HG03139 (cell line): ENCODE results near the gene FBXO41.
A peak's percentile ranks its signal among the peaks of the same experiment; 100 is the strongest.

ENCODE experiments used
- ATAC-seq: cut with Tn5 transposase; IDR thresholded peaks from one replicate; pipeline ENCODE4 v1.9.1; 2021; ENCODE audit not compliant: unreplicated experiment

FBXO41 gene

GRCh38 chr2:73244580-73244979 lies 39.7 kb downstream of the FBXO41 start:
- no peak for ATAC-seq

GRCh38 chr2:73243884-73244570 lies 40.3 kb downstream of the FBXO41 start:
- no peak for ATAC-seq

GRCh38 chr2:73239776-73240175 lies 44.5 kb downstream of the FBXO41 start:
- ATAC-seq, result no peak

GRCh38 chr2:73238976-73239375 lies 45.3 kb downstream of the FBXO41 start:
- no peak for ATAC-seq

GRCh38 chr2:73238149-73238548 lies 46.1 kb downstream of the FBXO41 start:
- ATAC-seq, result no peak

- ATAC-seq, result no peak
Observed at GRCh38 chr2:73237168-73237567, 47.1 kb downstream of the FBXO41 start.

- ATAC-seq, result no peak
Observed at GRCh38 chr2:73235315-73236028, 48.8 kb downstream of the FBXO41 start.

- ATAC-seq, result peak; percentile 57
Observed at GRCh38 chr2:73233932-73234832, 50.1 kb downstream of the FBXO41 start, which contains the start of gene CCT7. TSS of gene CCT7 (plus strand) at chr2:73234308. CDS start at chr2:73234379, 71 bp downstream.

- peak; percentile 93 for ATAC-seq
Observed at GRCh38 chr2:73233154-73233931, 50.9 kb downstream of the FBXO41 start, which contains the start of gene PRADC1. TSS of gene PRADC1 (minus strand) at chr2:73233239. CDS start at chr2:73233160, 79 bp downstream.

- ATAC-seq, result no peak
Observed at GRCh38 chr2:73232403-73233153, 51.7 kb downstream of the FBXO41 start.

- ATAC-seq, result no peak
Observed at GRCh38 chr2:73228631-73229030, 55.6 kb downstream of the FBXO41 start.

- ATAC-seq, result no peak
Observed at GRCh38 chr2:73227086-73227485, 57.2 kb downstream of the FBXO41 start.

- no peak for ATAC-seq
Observed at GRCh38 chr2:73225513-73226360, 58.5 kb downstream of the FBXO41 start.

- ATAC-seq, result no peak
Observed at GRCh38 chr2:73223821-73224220, 60.5 kb downstream of the FBXO41 start.

GRCh38 chr2:73218298-73218697 lies 66.0 kb downstream of the FBXO41 start:
- no peak for ATAC-seq

GRCh38 chr2:73217826-73218225 lies 66.5 kb downstream of the FBXO41 start:
- no peak for ATAC-seq

- no peak for ATAC-seq
Observed at GRCh38 chr2:73217160-73217559, 67.1 kb downstream of the FBXO41 start.

GRCh38 chr2:73215254-73215653 lies 69.0 kb downstream of the FBXO41 start:
- no peak for ATAC-seq
